GM23338 (cell line): ENCODE data around the gene SBK3. TPM values are rescaled to one million over a fixed set of nuclear protein-coding genes. Genes with fewer than 3 reads are reported as not detected.

Source experiments
- ATAC-seq: fragments of 200-7000 bp; cut with Tn5 transposase; 3 replicates; pipeline ENCODE4 v1.9.1; 2020
- DNase-seq: peaks from one replicate; pipeline ENCODE4 v3.0.0-alpha.2; 2015; ENCODE audit warnings: low spot score
- H2AFZ ChIP-seq: fragments of 200-600 bp; sonication (generic); 2 replicates; pipeline ENCODE4 v1.8.0; 2016; ENCODE audit warnings: antibody characterized with exemption, mild to moderate bottlenecking, moderate library complexity
- H3F3A ChIP-seq: fragments of 200-600 bp; sonication (generic); replicated peaks from 2 replicates; pipeline ENCODE4 v1.8.0; 2017; ENCODE audit warnings: antibody characterized with exemption, mixed run types, low read depth
- H3K27ac ChIP-seq: fragments of 200-600 bp; sonication (generic); 2 replicates; pipeline ENCODE4 v1.6.1; 2016; ENCODE audit warnings: low read depth
- H3K27me3 ChIP-seq: fragments of 200-600 bp; sonication (generic); 2 replicates; pipeline ENCODE4 v1.8.0; 2016; ENCODE audit warnings: mild to moderate bottlenecking, mixed run types, moderate library complexity; ENCODE audit not compliant: insufficient read depth
- H3K36me3 ChIP-seq: fragments of 200-600 bp; sonication (generic); 2 replicates; pipeline ENCODE4 v1.8.0; 2016; ENCODE audit warnings: mild to moderate bottlenecking; ENCODE audit not compliant: insufficient read depth
- H3K4me1 ChIP-seq: fragments of 200-600 bp; sonication (generic); 2 replicates; pipeline ENCODE4 v1.8.0; 2016; ENCODE audit warnings: mild to moderate bottlenecking, moderate library complexity; ENCODE audit not compliant: insufficient read depth
- H3K4me2 ChIP-seq: fragments of 200-600 bp; sonication (generic); 2 replicates; pipeline ENCODE4 v1.7.1; 2017; ENCODE audit warnings: mixed run types
- H3K4me3 ChIP-seq: fragments of 200-600 bp; sonication (generic); 2 replicates; pipeline ENCODE4 v1.6.1; 2016; ENCODE audit warnings: mixed run types
- H3K79me2 ChIP-seq: fragments of 200-600 bp; sonication (generic); replicated peaks from 2 replicates; pipeline ENCODE4 v1.8.0; 2017; ENCODE audit warnings: mild to moderate bottlenecking; ENCODE audit not compliant: insufficient read depth
- H3K9me2 ChIP-seq: fragments of 200-600 bp; sonication (generic); 2 replicates; pipeline ENCODE4 v1.8.0; 2017; ENCODE audit not compliant: insufficient read depth
- H4K20me1 ChIP-seq: fragments of 200-600 bp; sonication (generic); replicated peaks from 2 replicates; pipeline ENCODE4 v1.8.0; 2017; ENCODE audit warnings: mild to moderate bottlenecking; ENCODE audit not compliant: insufficient read depth
- H3K27ac Mint-ChIP-seq: 2 replicates; pipeline ENCODE4 v1.8.0; 2020; ENCODE audit warnings: inconsistent platforms, mild to moderate bottlenecking, moderate library complexity, mixed read lengths
- H3K27me3 Mint-ChIP-seq: 3 replicates; pipeline ENCODE4 v1.8.0; 2022; ENCODE audit warnings: low read depth, mild to moderate bottlenecking, moderate library complexity, mixed read lengths, inconsistent platforms; ENCODE audit not compliant: insufficient read depth, poor library complexity
- H3K36me3 Mint-ChIP-seq: 3 replicates; pipeline ENCODE4 v1.8.0; 2021; ENCODE audit warnings: low read depth, mild to moderate bottlenecking, inconsistent platforms, moderate library complexity, mixed read lengths
- H3K4me1 Mint-ChIP-seq: 3 replicates; pipeline ENCODE4 v1.8.0; 2020; ENCODE audit warnings: mild to moderate bottlenecking, inconsistent platforms, mixed read lengths
- H3K4me3 Mint-ChIP-seq: 3 replicates; pipeline ENCODE4 v1.8.0; 2021; ENCODE audit warnings: moderate library complexity, mild to moderate bottlenecking, inconsistent platforms, mixed read lengths
- H3K9me3 Mint-ChIP-seq: 3 replicates; pipeline ENCODE4 v1.8.0; 2020; ENCODE audit warnings: moderate library complexity, mild to moderate bottlenecking, inconsistent platforms, mixed read lengths
- EZH2 ChIP-seq: fragments of 200-600 bp; sonication (generic); IDR thresholded peaks from one replicate; pipeline ENCODE4 v1.8.0; 2017; ENCODE audit warnings: antibody characterized with exemption, mild to moderate bottlenecking, low read depth; ENCODE audit not compliant: unreplicated experiment
- EZH2phosphoT487 ChIP-seq: fragments of 200-600 bp; sonication (generic); IDR thresholded peaks from one replicate; pipeline ENCODE4 v1.8.1; 2018; ENCODE audit warnings: antibody characterized with exemption; ENCODE audit not compliant: unreplicated experiment
- NANOG ChIP-seq: IDR thresholded peaks from 2 replicates; pipeline ENCODE4 v1.6.1; 2016; ENCODE audit warnings: antibody characterized with exemption, borderline replicate concordance
- STAT1 ChIP-seq: IDR thresholded peaks from one replicate; pipeline ENCODE4 v1.6.1; 2016; ENCODE audit warnings: antibody characterized with exemption; ENCODE audit not compliant: unreplicated experiment
- ZNF114 ChIP-seq: fragments of 250-450 bp; sonication (Bioruptor Pico); IDR thresholded peaks from 2 replicates; pipeline ENCODE4 v1.5.0; 2020; ENCODE audit warnings: mild to moderate bottlenecking, moderate library complexity
- ZNF331 ChIP-seq: fragments of 250-450 bp; sonication (Bioruptor Pico); IDR thresholded peaks from 2 replicates; pipeline ENCODE4 v1.5.0; 2020; ENCODE audit warnings: low read depth, mild to moderate bottlenecking, moderate library complexity
- polyA plus RNA-seq: library from polyadenylated mRNA; unstranded; fragments of >200 nt; fragmentation: Nextera tagmentation; extraction: Ambion mirVana; gene quantifications from 2 replicates; pipeline ENCODE4 v1.2.1, GENCODE V29; 2016
- total RNA-seq: library from RNA; depleted of rRNA; stranded (reverse); fragments of >200 nt; shearing (Covaris generic); gene quantifications from 2 replicates; pipeline ENCODE4 v1.2.3, GENCODE V29; 2014
- TF ChIP-seq, protein P1 (sequence below): IDR thresholded peaks from 2 replicates; pipeline ENCODE4 v1.6.1; 2016; ENCODE audit warnings: antibody characterized with exemption
- TF ChIP-seq, protein P2 (sequence below): fragments of 250-450 bp; sonication (Bioruptor Pico); IDR thresholded peaks from 2 replicates; pipeline ENCODE4 v1.5.0; 2020; ENCODE audit warnings: mild to moderate bottlenecking, moderate library complexity

SBK3 gene
- total and polyA plus RNA-seq, 2 experiments from 2014 or later: 0.27 to 0.94 TPM

DNA sequence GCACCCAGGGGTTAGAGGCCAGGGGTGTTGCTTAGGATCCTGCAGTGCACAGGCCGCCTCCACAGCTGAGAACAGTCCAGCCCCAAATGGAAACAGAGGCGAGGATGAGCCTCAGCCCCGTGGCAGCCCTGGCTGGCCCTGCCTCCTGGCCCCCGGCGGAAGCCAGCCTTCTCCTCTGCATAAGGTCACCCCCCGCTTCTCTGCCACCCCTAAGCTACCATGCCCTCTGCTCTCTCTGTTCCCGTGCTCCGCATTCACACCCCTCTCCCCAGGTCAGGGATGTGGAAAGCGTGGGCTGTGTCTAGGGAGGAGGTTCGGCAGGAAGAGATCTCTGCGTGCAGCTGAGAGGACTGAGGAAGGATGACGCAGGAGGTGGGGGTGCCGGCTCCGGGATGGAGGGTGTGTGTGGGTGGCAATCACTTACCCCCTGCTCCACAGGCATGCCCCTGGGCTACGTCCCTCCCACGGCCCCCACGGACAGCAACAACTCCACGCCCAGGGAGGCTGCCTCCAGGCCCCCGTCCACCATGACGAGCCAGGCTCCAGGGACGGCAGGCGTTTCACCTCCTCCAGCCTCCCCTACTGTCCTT, 51.1 kb downstream of the SBK3 start:
- Mint-ChIP-seq H3K9me3 (no peaks in the 10 kb centered on the region; the same call in 2 of the 3 replicates), H3K4me1 (peaks cover 18% of the 10 kb centered on the region), H3K27me3 (peaks cover 2% of the 10 kb centered on the region), H3K4me3 (no peak overlapping the region), H3K36me3 (no peaks in the 10 kb centered on the region; the same call in 2 of the 3 replicates), H3K27ac (no peak overlapping the region)
- Histone ChIP-seq H3F3A (no peaks in the 10 kb centered on the region), H3K4me3 (no peak overlapping the region), H3K27me3 (no peaks in the 10 kb centered on the region), H3K4me1 (peaks cover 9% of the 10 kb centered on the region; the same call in 1 of the 2 replicates), H2AFZ (no peak overlapping the region), H3K4me2 (no peak overlapping the region), H4K20me1 (no peaks in the 10 kb centered on the region), H3K9me2 (no peaks in the 10 kb centered on the region), H3K79me2 (no peaks in the 10 kb centered on the region), H3K27ac (no peak overlapping the region), H3K36me3 (no peaks in the 10 kb centered on the region)
- no peak for DNase-seq
- ATAC-seq: no peak
- no peak for TF ChIP-seq STAT1
- TF ChIP-seq, protein P1, sequence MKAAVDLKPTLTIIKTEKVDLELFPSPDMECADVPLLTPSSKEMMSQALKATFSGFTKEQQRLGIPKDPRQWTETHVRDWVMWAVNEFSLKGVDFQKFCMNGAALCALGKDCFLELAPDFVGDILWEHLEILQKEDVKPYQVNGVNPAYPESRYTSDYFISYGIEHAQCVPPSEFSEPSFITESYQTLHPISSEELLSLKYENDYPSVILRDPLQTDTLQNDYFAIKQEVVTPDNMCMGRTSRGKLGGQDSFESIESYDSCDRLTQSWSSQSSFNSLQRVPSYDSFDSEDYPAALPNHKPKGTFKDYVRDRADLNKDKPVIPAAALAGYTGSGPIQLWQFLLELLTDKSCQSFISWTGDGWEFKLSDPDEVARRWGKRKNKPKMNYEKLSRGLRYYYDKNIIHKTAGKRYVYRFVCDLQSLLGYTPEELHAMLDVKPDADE: no peak
- TF ChIP-seq, protein P2, sequence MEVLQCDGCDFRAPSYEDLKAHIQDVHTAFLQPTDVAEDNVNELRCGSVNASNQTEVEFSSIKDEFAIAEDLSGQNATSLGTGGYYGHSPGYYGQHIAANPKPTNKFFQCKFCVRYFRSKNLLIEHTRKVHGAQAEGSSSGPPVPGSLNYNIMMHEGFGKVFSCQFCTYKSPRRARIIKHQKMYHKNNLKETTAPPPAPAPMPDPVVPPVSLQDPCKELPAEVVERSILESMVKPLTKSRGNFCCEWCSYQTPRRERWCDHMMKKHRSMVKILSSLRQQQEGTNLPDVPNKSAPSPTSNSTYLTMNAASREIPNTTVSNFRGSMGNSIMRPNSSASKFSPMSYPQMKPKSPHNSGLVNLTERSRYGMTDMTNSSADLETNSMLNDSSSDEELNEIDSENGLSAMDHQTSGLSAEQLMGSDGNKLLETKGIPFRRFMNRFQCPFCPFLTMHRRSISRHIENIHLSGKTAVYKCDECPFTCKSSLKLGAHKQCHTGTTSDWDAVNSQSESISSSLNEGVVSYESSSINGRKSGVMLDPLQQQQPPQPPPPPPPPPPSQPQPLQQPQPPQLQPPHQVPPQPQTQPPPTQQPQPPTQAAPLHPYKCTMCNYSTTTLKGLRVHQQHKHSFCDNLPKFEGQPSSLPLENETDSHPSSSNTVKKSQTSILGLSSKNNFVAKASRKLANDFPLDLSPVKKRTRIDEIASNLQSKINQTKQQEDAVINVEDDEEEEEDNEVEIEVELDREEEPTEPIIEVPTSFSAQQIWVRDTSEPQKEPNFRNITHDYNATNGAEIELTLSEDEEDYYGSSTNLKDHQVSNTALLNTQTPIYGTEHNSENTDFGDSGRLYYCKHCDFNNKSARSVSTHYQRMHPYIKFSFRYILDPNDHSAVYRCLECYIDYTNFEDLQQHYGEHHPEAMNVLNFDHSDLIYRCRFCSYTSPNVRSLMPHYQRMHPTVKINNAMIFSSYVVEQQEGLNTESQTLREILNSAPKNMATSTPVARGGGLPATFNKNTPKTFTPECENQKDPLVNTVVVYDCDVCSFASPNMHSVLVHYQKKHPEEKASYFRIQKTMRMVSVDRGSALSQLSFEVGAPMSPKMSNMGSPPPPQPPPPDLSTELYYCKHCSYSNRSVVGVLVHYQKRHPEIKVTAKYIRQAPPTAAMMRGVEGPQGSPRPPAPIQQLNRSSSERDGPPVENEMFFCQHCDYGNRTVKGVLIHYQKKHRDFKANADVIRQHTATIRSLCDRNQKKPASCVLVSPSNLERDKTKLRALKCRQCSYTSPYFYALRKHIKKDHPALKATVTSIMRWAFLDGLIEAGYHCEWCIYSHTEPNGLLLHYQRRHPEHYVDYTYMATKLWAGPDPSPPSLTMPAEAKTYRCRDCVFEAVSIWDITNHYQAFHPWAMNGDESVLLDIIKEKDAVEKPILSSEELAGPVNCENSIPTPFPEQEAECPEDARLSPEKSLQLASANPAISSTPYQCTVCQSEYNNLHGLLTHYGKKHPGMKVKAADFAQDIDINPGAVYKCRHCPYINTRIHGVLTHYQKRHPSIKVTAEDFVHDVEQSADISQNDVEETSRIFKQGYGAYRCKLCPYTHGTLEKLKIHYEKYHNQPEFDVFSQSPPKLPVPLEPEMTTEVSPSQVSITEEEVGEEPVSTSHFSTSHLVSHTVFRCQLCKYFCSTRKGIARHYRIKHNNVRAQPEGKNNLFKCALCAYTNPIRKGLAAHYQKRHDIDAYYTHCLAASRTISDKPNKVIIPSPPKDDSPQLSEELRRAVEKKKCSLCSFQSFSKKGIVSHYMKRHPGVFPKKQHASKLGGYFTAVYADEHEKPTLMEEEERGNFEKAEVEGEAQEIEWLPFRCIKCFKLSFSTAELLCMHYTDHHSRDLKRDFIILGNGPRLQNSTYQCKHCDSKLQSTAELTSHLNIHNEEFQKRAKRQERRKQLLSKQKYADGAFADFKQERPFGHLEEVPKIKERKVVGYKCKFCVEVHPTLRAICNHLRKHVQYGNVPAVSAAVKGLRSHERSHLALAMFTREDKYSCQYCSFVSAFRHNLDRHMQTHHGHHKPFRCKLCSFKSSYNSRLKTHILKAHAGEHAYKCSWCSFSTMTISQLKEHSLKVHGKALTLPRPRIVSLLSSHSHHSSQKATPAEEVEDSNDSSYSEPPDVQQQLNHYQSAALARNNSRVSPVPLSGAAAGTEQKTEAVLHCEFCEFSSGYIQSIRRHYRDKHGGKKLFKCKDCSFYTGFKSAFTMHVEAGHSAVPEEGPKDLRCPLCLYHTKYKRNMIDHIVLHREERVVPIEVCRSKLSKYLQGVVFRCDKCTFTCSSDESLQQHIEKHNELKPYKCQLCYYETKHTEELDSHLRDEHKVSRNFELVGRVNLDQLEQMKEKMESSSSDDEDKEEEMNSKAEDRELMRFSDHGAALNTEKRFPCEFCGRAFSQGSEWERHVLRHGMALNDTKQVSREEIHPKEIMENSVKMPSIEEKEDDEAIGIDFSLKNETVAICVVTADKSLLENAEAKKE (CRISPR knock-in tag): no peak
- TF ChIP-seq ZNF114 (CRISPR knock-in tag): no peak
- TF ChIP-seq EZH2: no peak
- TF ChIP-seq ZNF331 (CRISPR knock-in tag): no peak
- TF ChIP-seq EZH2phosphoT487: no peak
- TF ChIP-seq NANOG: no peak
